Endothelial cell of umbilical vein (primary cell): Measurements from ENCODE around the gene ATP8A2. TPM values are rescaled to one million over a fixed set of nuclear protein-coding genes. Genes with fewer than 3 reads are reported as not detected.
"Not testable (repeated sequence)": the region's sequence is repeated elsewhere in the genome, so short reads cannot be mapped to it uniquely, and the experiment has no call there.

Experiments used
- BruUV-seq: library from RNA; stranded (reverse); fragments of 400-500 nt; replicated peaks from 2 replicates; lab custom pipeline; 2021; lab: Mats Ljungman, UMichigan
- CTCF ChIA-PET: fragments of 300-600, 350-600 bp; sonication (Branson Sonifier 250); formaldehyde crosslinking; loops from one replicate; lab custom pipeline; 2021; ENCODE audit warnings: antibody characterized with exemption, inconsistent platforms; lab: Charles Lee
- POLR2A ChIA-PET: fragments of 300-600, 350-600 bp; sonication (Branson Sonifier 250); formaldehyde crosslinking; loops from one replicate; lab custom pipeline; 2021; ENCODE audit warnings: antibody characterized with exemption, inconsistent platforms; lab: Charles Lee
- DNase-seq: peaks from one replicate; pipeline ENCODE4 v3.0.0-alpha.2; 2011; ENCODE audit warnings: low read depth, low spot score
- FAIRE-seq: peaks from 2 replicates; lab custom pipeline; 2011; peaks lifted over from hg19 to GRCh38; lab: Jason Lieb, UNC
- H2AFZ ChIP-seq: 2 replicates; pipeline ENCODE4 v1.6.0; 2012; ENCODE audit warnings: low read depth, low read length, control low read depth, inconsistent platforms
- H3K27ac ChIP-seq: 2 replicates; pipeline ENCODE4 v1.5.1; 2011; ENCODE audit warnings: low read depth, mild to moderate bottlenecking, control low read depth, low read length, moderate library complexity; ENCODE audit not compliant: insufficient read depth
- H3K27me3 ChIP-seq, 2 experiments: 2 replicates each; pipeline versions ENCODE4 v1.6.0 to v1.6.1; 2011; ENCODE audit warnings: low read length in 2 of 2, mixed read lengths in 1 of 2; ENCODE audit not compliant: control insufficient read depth in 2 of 2, insufficient read depth in 2 of 2
- H3K36me3 ChIP-seq, 2 experiments: 2 replicates in 1 of 2; 3 replicates in 1 of 2; pipeline ENCODE4 v1.5.1; 2011; ENCODE audit warnings: low read length in 2 of 2, mild to moderate bottlenecking in 1 of 2, moderate library complexity in 1 of 2; ENCODE audit not compliant: control insufficient read depth in 2 of 2, insufficient read depth in 2 of 2; ENCODE audit errors: extremely low read depth in 1 of 2
- H3K4me1 ChIP-seq: 3 replicates; pipeline ENCODE4 v1.5.1; 2011; ENCODE audit warnings: mild to moderate bottlenecking, low read length; ENCODE audit not compliant: control insufficient read depth, insufficient read depth; ENCODE audit errors: extremely low read depth
- H3K4me2 ChIP-seq: 2 replicates; pipeline ENCODE4 v1.6.1; 2011; ENCODE audit warnings: low read length, control low read depth, mixed read lengths; ENCODE audit not compliant: insufficient read depth
- H3K4me3 ChIP-seq, 3 experiments: fragments of 200-600 bp in 1 of 3; sonication (generic), shearing (Covaris generic) in 1 of 3; replicated peaks in 1 of 3; 2 replicates each; pipeline ENCODE4 v1.5.1; 2011 to 2016; ENCODE audit warnings: control low read depth in 3 of 3, low read length in 3 of 3, mild to moderate bottlenecking in 2 of 3, inconsistent platforms in 1 of 3, low read depth in 1 of 3, moderate library complexity in 1 of 3; ENCODE audit not compliant: insufficient read depth in 1 of 3
- H3K79me2 ChIP-seq: 2 replicates; pipeline ENCODE4 v1.6.0; 2012; ENCODE audit warnings: low read length, inconsistent platforms; ENCODE audit not compliant: control insufficient read depth, insufficient read depth
- H3K9ac ChIP-seq: replicated peaks from 2 replicates; pipeline ENCODE3; 2011; ENCODE audit warnings: low read length, control low read depth; ENCODE audit not compliant: insufficient read depth; ENCODE audit errors: extremely low read depth
- H3K9me1 ChIP-seq: replicated peaks from 3 replicates; pipeline ENCODE4 v1.6.0; 2011; ENCODE audit warnings: mild to moderate bottlenecking, low read length; ENCODE audit not compliant: control insufficient read depth, insufficient read depth; ENCODE audit errors: extremely low read depth
- H3K9me3 ChIP-seq: replicated peaks from 2 replicates; pipeline ENCODE4 v1.5.1; 2012; ENCODE audit warnings: low read length, inconsistent platforms; ENCODE audit not compliant: control insufficient read depth, insufficient read depth
- H4K20me1 ChIP-seq: replicated peaks from 2 replicates; pipeline ENCODE3; 2011; ENCODE audit warnings: mild to moderate bottlenecking, low read length; ENCODE audit not compliant: control insufficient read depth, insufficient read depth; ENCODE audit errors: extremely low read depth
- GATA2 ChIP-seq: IDR thresholded peaks from 2 replicates; pipeline ENCODE4 v1.7.0; 2011; ENCODE audit warnings: low read depth, mild to moderate bottlenecking, moderate library complexity, mixed read lengths, low read length; ENCODE audit not compliant: insufficient read length, insufficient read depth
- JUN ChIP-seq: IDR thresholded peaks from 2 replicates; pipeline ENCODE4 v1.6.1; 2011; ENCODE audit warnings: borderline replicate concordance, low read depth; ENCODE audit not compliant: insufficient read length, insufficient read depth
- MYC ChIP-seq: IDR thresholded peaks from one replicate; pipeline ENCODE4 v1.6.1; 2011; ENCODE audit warnings: mild to moderate bottlenecking, low read depth, low read length
- POLR2AphosphoS5 ChIP-seq: IDR thresholded peaks from 2 replicates; pipeline ENCODE4 v1.6.1; 2012; ENCODE audit warnings: low read depth, mild to moderate bottlenecking, control low read depth, low read length, moderate library complexity; ENCODE audit not compliant: insufficient read depth
- dilution Hi-C: fragments of 300-500 bp; cut with MboI; formaldehyde crosslinking; loops from one replicate; pipeline ENCODE4 v1.15.0; 2019; ENCODE audit warnings: low sequenced_read_pairs; ENCODE audit not compliant: extremely low pct_ligation_motif_present
- intact Hi-C: fragments of 100-400 bp; cut with micrococcal nuclease; formaldehyde crosslinking; loops from one replicate; pipeline ENCODE4 v1.10.0; 2022
- polyA plus RNA-seq, 4 experiments: library from polyadenylated mRNA; depleted of rRNA in 3 of 4; stranded (reverse) in 3 of 4; unstranded in 1 of 4; fragments of >200 nt; gene quantifications; 2 replicates each; pipeline versions ENCODE4 v1.2.1 to v1.2.3, GENCODE V29; 2011 to 2012; ENCODE audit warnings: missing spikeins in 1 of 4
- total RNA-seq: library from RNA; stranded (reverse); gene quantifications from 2 replicates; pipeline ENCODE4 v1.2.3, GENCODE V29; 2021
- TF ChIP-seq, protein P1 (sequence below), 2 donors: IDR thresholded peaks; 1 replicate in 1 of 2; 2 replicates in 1 of 2; pipeline ENCODE4 v1.5.1; 2011; ENCODE audit warnings: low read length in 2 of 2, mild to moderate bottlenecking in 2 of 2, moderate library complexity in 2 of 2, control low read depth in 1 of 2, inconsistent platforms in 1 of 2, low read depth in 1 of 2; ENCODE audit not compliant: insufficient read depth in 1 of 2; ENCODE audit errors: extremely low read depth in 1 of 2

ATP8A2 gene
- total and polyA plus RNA-seq, 2 donors (not counting 3 experiments of a cell fraction or from before 2014, with no cell fraction given) = 0.11 to 0.49 TPM

DNA sequence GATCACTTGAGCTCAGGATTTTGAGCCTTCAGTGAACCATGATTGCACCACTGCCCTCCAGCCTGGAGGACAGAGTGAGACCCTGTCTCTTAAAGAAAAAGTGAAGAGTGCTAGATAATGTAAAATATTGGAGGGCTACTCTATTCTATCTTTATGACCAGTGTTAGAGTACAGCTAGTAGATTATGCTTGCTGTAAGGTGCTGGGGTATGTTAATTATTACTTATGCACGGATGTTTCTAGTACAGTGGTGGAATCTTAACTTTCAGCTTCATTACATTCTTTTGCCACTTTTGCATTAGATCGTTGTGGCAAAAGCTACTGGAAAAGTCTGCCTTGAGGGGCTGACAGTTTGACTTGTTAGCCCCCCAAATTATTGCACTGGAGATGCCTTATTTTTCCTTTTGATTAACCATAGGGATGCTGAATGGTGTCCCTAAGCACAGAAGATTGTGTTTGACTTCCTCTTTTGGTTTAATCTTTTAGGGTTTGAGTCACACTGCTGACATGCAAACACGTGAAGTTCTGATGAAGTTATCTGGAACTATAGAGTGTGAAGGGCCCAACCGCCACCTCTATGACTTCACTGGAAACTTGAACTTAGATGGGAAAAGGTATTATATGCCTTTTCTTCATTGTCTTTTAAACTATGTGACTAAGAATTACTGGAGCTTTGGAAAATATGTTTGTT, 169.8 kb downstream of the ATP8A2 start:
- H3K4me1 ChIP-seq = no peaks in the 10 kb centered on the region
- ChIA-PET CTCF (no interaction called here), POLR2A (no interaction called here)
- H3K9me3 ChIP-seq = no peaks in the 10 kb centered on the region
- no TSS peak for BruUV-seq
- H3K79me2 ChIP-seq = no peaks in the 10 kb centered on the region
- H3K9ac ChIP-seq = no peak overlapping the region
- dilution Hi-C loops = no loop called here
- FAIRE-seq = no peak
- no peaks in the 10 kb centered on the region for H3K9me1 ChIP-seq
- no peak overlapping the region for H3K27ac ChIP-seq
- H4K20me1 ChIP-seq = no peaks in the 10 kb centered on the region
- TF ChIP-seq GATA2 (no peak), JUN (no peak), MYC (no peak), POLR2AphosphoS5 (no peak)
- TF ChIP-seq, protein P1, sequence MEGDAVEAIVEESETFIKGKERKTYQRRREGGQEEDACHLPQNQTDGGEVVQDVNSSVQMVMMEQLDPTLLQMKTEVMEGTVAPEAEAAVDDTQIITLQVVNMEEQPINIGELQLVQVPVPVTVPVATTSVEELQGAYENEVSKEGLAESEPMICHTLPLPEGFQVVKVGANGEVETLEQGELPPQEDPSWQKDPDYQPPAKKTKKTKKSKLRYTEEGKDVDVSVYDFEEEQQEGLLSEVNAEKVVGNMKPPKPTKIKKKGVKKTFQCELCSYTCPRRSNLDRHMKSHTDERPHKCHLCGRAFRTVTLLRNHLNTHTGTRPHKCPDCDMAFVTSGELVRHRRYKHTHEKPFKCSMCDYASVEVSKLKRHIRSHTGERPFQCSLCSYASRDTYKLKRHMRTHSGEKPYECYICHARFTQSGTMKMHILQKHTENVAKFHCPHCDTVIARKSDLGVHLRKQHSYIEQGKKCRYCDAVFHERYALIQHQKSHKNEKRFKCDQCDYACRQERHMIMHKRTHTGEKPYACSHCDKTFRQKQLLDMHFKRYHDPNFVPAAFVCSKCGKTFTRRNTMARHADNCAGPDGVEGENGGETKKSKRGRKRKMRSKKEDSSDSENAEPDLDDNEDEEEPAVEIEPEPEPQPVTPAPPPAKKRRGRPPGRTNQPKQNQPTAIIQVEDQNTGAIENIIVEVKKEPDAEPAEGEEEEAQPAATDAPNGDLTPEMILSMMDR (IDR thresholded peaks at IDR 0.05; ENCODE audit: extremely low read depth in 1 of 2, insufficient read depth in 1 of 2, low read depth in 1 of 2, low read length in 2 of 2) = no peak
- no peaks in the 10 kb centered on the region for H3K27me3 ChIP-seq
- intact Hi-C loops = no loop called here
- no peaks in the 10 kb centered on the region for H3K36me3 ChIP-seq
- H3K4me2 ChIP-seq = no peak overlapping the region
- DNase-seq = no peak
- H3K4me3 ChIP-seq = no peak overlapping the region
- H2AFZ ChIP-seq = no peak overlapping the region

GRCh38 chr13:25548991-25549390, 177.2 kb downstream of the ATP8A2 start:
- H4K20me1 ChIP-seq, DNase-seq, CTCF ChIA-PET, H3K79me2 ChIP-seq, dilution Hi-C loops, H3K36me3 ChIP-seq, H3K4me2 ChIP-seq, H2AFZ ChIP-seq, H3K4me3 ChIP-seq, H3K27me3 ChIP-seq, H3K9me3 ChIP-seq, FAIRE-seq, H3K9me1 ChIP-seq, H3K9ac ChIP-seq, BruUV-seq, H3K4me1 ChIP-seq, H3K27ac ChIP-seq, intact Hi-C loops: not testable (repeated sequence)
- POLR2A ChIA-PET = interaction anchor here (0.7 kb wide), 1 partner anchor 499 kb away, joined by 7 read pairs; no protein-coding TSS in a partner anchor
